Hepatocyte (in vitro differentiated cells): ENCODE measurements around the gene SIMC1.

Experiments
- CTCF ChIP-seq: fragments of 200-600 bp; sonication (generic); IDR thresholded peaks from 2 replicates; pipeline ENCODE4 v1.5.1; 2016; ENCODE audit warnings: antibody characterized with exemption, mild to moderate bottlenecking; ENCODE audit not compliant: poor library complexity
- EZH2 ChIP-seq: fragments of 200-600 bp; sonication (generic); IDR thresholded peaks from 2 replicates; pipeline ENCODE4 v1.6.1; 2016; ENCODE audit warnings: antibody characterized with exemption, mild to moderate bottlenecking, borderline replicate concordance

- TF ChIP-seq CTCF (no peak), EZH2 (no peak)
These were observed 126.6 kb downstream of the SIMC1 start for GRCh38 chr5:176364765-176365350.
